H1 (cell line): ENCODE measurements around the gene CYTH1. TPM values are rescaled to one million over a fixed set of nuclear protein-coding genes. Genes with fewer than 3 reads are reported as not detected.

Experiments used
- CTCF ChIA-PET: fragments of 300-600 bp; sonication (Branson Sonifier 250); formaldehyde crosslinking; loops from one replicate; lab custom pipeline; 2021; ENCODE audit not compliant: partially characterized antibody; lab: Charles Lee
- POLR2A ChIA-PET: fragments of 300-600 bp; sonication (Branson Sonifier 250); formaldehyde crosslinking; loops from one replicate; lab custom pipeline; 2021; ENCODE audit warnings: inconsistent platforms; ENCODE audit not compliant: partially characterized antibody; lab: Charles Lee
- DNase-seq, 2 experiments: peaks; one replicate each; pipeline versions ENCODE4 v3.0.0 to v3.0.0-alpha.2; 2010 to 2022; ENCODE audit warnings: low spot score in 2 of 2, low read depth in 1 of 2, mixed read lengths in 1 of 2
- FAIRE-seq: peaks from 2 replicates; lab custom pipeline; 2011; peaks lifted over from hg19 to GRCh38; lab: Jason Lieb, UNC
- H2AFZ ChIP-seq: 2 replicates; pipeline ENCODE4 v1.8.1; 2012; ENCODE audit warnings: low read length, inconsistent platforms
- H2AK5ac ChIP-seq: 2 replicates; pipeline ENCODE4 v1.6.1; 2013; ENCODE audit warnings: low read depth, low read length
- H2BK120ac ChIP-seq: replicated peaks from 2 replicates; pipeline ENCODE3; 2013; ENCODE audit warnings: low read depth, low read length, inconsistent platforms
- H2BK12ac ChIP-seq: 2 replicates; pipeline ENCODE4 v1.6.1; 2013; ENCODE audit warnings: low read depth, low read length
- H2BK15ac ChIP-seq: 2 replicates; pipeline ENCODE4 v1.6.1; 2013; ENCODE audit warnings: low read length
- H2BK20ac ChIP-seq: 2 replicates; pipeline ENCODE4 v1.6.1; 2013; ENCODE audit warnings: low read length
- H2BK5ac ChIP-seq: 2 replicates; pipeline ENCODE4 v1.6.1; 2013; ENCODE audit warnings: low read depth, low read length
- H3K14ac ChIP-seq: 2 replicates; pipeline ENCODE4 v1.6.1; 2013; ENCODE audit warnings: inconsistent platforms; ENCODE audit not compliant: insufficient read length
- H3K18ac ChIP-seq: 2 replicates; pipeline ENCODE4 v1.6.1; 2013; ENCODE audit warnings: low read length; ENCODE audit errors: extremely low read depth
- H3K23ac ChIP-seq: 2 replicates; pipeline ENCODE4 v1.6.1; 2013; ENCODE audit warnings: inconsistent platforms; ENCODE audit not compliant: insufficient read length
- H3K23me2 ChIP-seq: 2 replicates; pipeline ENCODE4 v1.6.1; 2013; ENCODE audit warnings: low read depth, low read length
- H3K27ac ChIP-seq: 2 replicates; pipeline ENCODE4 v1.6.1; 2011; ENCODE audit warnings: low read depth, low read length, inconsistent platforms
- H3K27me3 ChIP-seq, 4 experiments: replicated peaks in 1 of 4; 1 replicate in 1 of 4; 2 replicates in 3 of 4; pipeline versions ENCODE4 v1.6.1 to v1.8.1; 2011 to 2013; ENCODE audit warnings: low read length in 3 of 4, mild to moderate bottlenecking in 3 of 4, inconsistent platforms in 2 of 4, mixed read lengths in 2 of 4, moderate library complexity in 1 of 4; ENCODE audit not compliant: control insufficient read depth in 3 of 4, insufficient read depth in 3 of 4; ENCODE audit errors: extremely low read depth in 1 of 4
- H3K36me3 ChIP-seq, 4 experiments: 2 replicates each; pipeline versions ENCODE4 v1.6.1 to v1.8.1; 2011 to 2013; ENCODE audit warnings: mild to moderate bottlenecking in 4 of 4, low read length in 3 of 4, moderate library complexity in 2 of 4, control low read depth in 1 of 4, inconsistent platforms in 1 of 4; ENCODE audit not compliant: insufficient read depth in 4 of 4, control insufficient read depth in 2 of 4
- H3K4ac ChIP-seq: replicated peaks from 2 replicates; pipeline ENCODE3; 2013; ENCODE audit warnings: low read length, low read depth, mixed read lengths, inconsistent platforms; ENCODE audit not compliant: insufficient read length
- H3K4me1 ChIP-seq, 4 experiments: replicated peaks in 1 of 4; 1 replicate in 1 of 4; 2 replicates in 3 of 4; pipeline versions ENCODE4 v1.6.1 to v1.8.1; 2011 to 2013; ENCODE audit warnings: low read length in 3 of 4, inconsistent platforms in 2 of 4, mixed read lengths in 1 of 4; ENCODE audit not compliant: insufficient read depth in 4 of 4, control insufficient read depth in 3 of 4
- H3K4me2 ChIP-seq, 2 experiments: 2 replicates each; pipeline versions ENCODE4 v1.6.1 to v1.8.1; 2011 to 2013; ENCODE audit warnings: low read depth in 2 of 2, low read length in 2 of 2, control low read depth in 1 of 2, inconsistent platforms in 1 of 2, mild to moderate bottlenecking in 1 of 2; ENCODE audit not compliant: insufficient read depth in 1 of 2
- H3K4me3 ChIP-seq, 4 experiments: fragments of 200-600, 300-600 bp in 1 of 4; sonication (generic), shearing (Covaris generic), sonication (Bioruptor Twin) in 1 of 4; 2 replicates each; pipeline versions ENCODE4 v1.5.1 to v1.8.1; 2011 to 2016; ENCODE audit warnings: low read length in 4 of 4, low read depth in 3 of 4, control low read depth in 2 of 4, inconsistent platforms in 2 of 4, mild to moderate bottlenecking in 2 of 4, mixed read lengths in 1 of 4, moderate library complexity in 1 of 4; ENCODE audit not compliant: insufficient read depth in 2 of 4; ENCODE audit errors: extremely low read depth in 1 of 4
- H3K56ac ChIP-seq: replicated peaks from 2 replicates; pipeline ENCODE3; 2013; ENCODE audit warnings: low read depth, mild to moderate bottlenecking, mixed read lengths, low read length, inconsistent platforms; ENCODE audit not compliant: insufficient read length
- H3K79me1 ChIP-seq: 2 replicates; pipeline ENCODE4 v1.6.1; 2013; ENCODE audit warnings: low read depth, low read length, control low read depth
- H3K79me2 ChIP-seq, 2 experiments: 2 replicates each; pipeline versions ENCODE4 v1.6.1 to v1.8.1; 2012 to 2013; ENCODE audit warnings: low read length in 2 of 2, mild to moderate bottlenecking in 2 of 2, inconsistent platforms in 1 of 2; ENCODE audit not compliant: insufficient read depth in 2 of 2, control insufficient read depth in 1 of 2
- H3K9ac ChIP-seq, 4 experiments: replicated peaks in 1 of 4; 1 replicate in 1 of 4; 2 replicates in 3 of 4; pipeline versions ENCODE4 v1.6.1 to v1.8.1; 2011 to 2013; ENCODE audit warnings: low read depth in 3 of 4, low read length in 3 of 4, control low read depth in 2 of 4, mild to moderate bottlenecking in 2 of 4, moderate library complexity in 2 of 4, inconsistent platforms in 1 of 4; ENCODE audit errors: extremely low read depth in 1 of 4
- H3K9me3 ChIP-seq, 2 experiments: 2 replicates each; pipeline versions ENCODE4 v1.6.1 to v1.8.1; 2012 to 2013; ENCODE audit warnings: mild to moderate bottlenecking in 2 of 2, moderate library complexity in 2 of 2, control low read depth in 1 of 2, inconsistent platforms in 1 of 2, low read depth in 1 of 2, low read length in 1 of 2, mixed read lengths in 1 of 2; ENCODE audit not compliant: insufficient read depth in 2 of 2
- H4K20me1 ChIP-seq, 2 experiments: replicated peaks in 1 of 2; 2 replicates each; pipeline versions ENCODE3 to v1.8.1; 2011 to 2013; ENCODE audit warnings: inconsistent platforms in 2 of 2, low read length in 2 of 2, mild to moderate bottlenecking in 1 of 2; ENCODE audit not compliant: insufficient read depth in 2 of 2, control insufficient read depth in 1 of 2
- H4K5ac ChIP-seq: 2 replicates; pipeline ENCODE4 v1.6.1; 2013; ENCODE audit warnings: low read length, low read depth, mixed read lengths, inconsistent platforms; ENCODE audit not compliant: insufficient read length
- H4K8ac ChIP-seq: 2 replicates; pipeline ENCODE4 v1.8.0; 2013; ENCODE audit warnings: mild to moderate bottlenecking, moderate library complexity, low read length, inconsistent platforms; ENCODE audit not compliant: insufficient read depth; ENCODE audit errors: extremely low read depth
- H4K91ac ChIP-seq: replicated peaks from 2 replicates; pipeline ENCODE3; 2013; ENCODE audit warnings: low read length, mixed read lengths, inconsistent platforms; ENCODE audit not compliant: insufficient read length
- E2F6 ChIP-seq: IDR thresholded peaks from 2 replicates; pipeline ENCODE4 v1.6.1; 2012; ENCODE audit warnings: inconsistent platforms
- GTF2F1 ChIP-seq: IDR thresholded peaks from 2 replicates; pipeline ENCODE4 v1.6.1; 2012; ENCODE audit warnings: low read depth, low read length, improper control_type of control experiment, borderline replicate concordance
- KDM1A ChIP-seq: fragments of 200-600, 300-600 bp; sonication (generic); IDR thresholded peaks from 2 replicates; pipeline ENCODE4 v1.7.1; 2016; ENCODE audit warnings: mild to moderate bottlenecking, low read length, borderline replicate concordance
- NRF1 ChIP-seq: IDR thresholded peaks from 2 replicates; pipeline ENCODE4 v1.6.1; 2011; ENCODE audit warnings: mild to moderate bottlenecking, low read depth, low read length, improper control_type of control experiment
- SAP30 ChIP-seq: fragments of 300-600 bp; sonication (generic); IDR thresholded peaks from 2 replicates; pipeline ENCODE4 v1.7.1; 2012; ENCODE audit warnings: low read length, moderate library complexity, mild to moderate bottlenecking, inconsistent platforms; ENCODE audit not compliant: insufficient read depth, insufficient replicate concordance
- SP2 ChIP-seq: IDR thresholded peaks from 2 replicates; pipeline ENCODE4 v1.6.1; 2012; ENCODE audit warnings: mild to moderate bottlenecking, low read length, inconsistent platforms
- TEAD4 ChIP-seq: IDR thresholded peaks from 2 replicates; pipeline ENCODE4 v1.6.1; 2012; ENCODE audit warnings: low read depth, low read length, inconsistent platforms, mixed read lengths
- ZNF274 ChIP-seq: IDR thresholded peaks from 2 replicates; pipeline ENCODE4 v1.7.0; 2012; ENCODE audit warnings: low read length, borderline replicate concordance; ENCODE audit errors: extremely low read depth
- WGBS, 2 experiments: shearing (Covaris generic) in 1 of 2; methylation state at CpG; one replicate each; pipeline versions ENCODE4 v1.1.6 to v1.1.7; 2013 to 2015; ENCODE audit warnings: low lambda C conversion rate in 2 of 2, mixed read lengths in 2 of 2, inconsistent platforms in 1 of 2, low coverage in 1 of 2, missing lambda C conversion rate in 1 of 2; ENCODE audit not compliant: insufficient replicate concordance in 2 of 2, insufficient coverage in 1 of 2, insufficient read length in 1 of 2; ENCODE audit errors: extremely low coverage in 1 of 2, missing lambda C conversion rate in 1 of 2; 5-methylcytosine and 5-hydroxymethylcytosine counted together
- polyA plus RNA-seq, 7 experiments: library from polyadenylated mRNA; depleted of rRNA in 3 of 7; stranded (reverse) in 5 of 7; unstranded in 2 of 7; fragments of >200 nt in 5 of 7; fragments of 200-250 nt in 2 of 7; gene quantifications; 1 replicate in 5 of 7; 2 replicates in 1 of 7; 4 replicates in 1 of 7; pipeline versions ENCODE4 v1.2.1 to v1.2.3, GENCODE V29; 2011 to 2013; ENCODE audit warnings: missing spikeins in 2 of 7, mixed read lengths in 2 of 7
- total RNA-seq: library from RNA; stranded (reverse); fragmentation: NEBNext Ultra II Directional; extraction: Animal tissue kit (Norgen Biotek cat#: 25700); gene quantifications from 2 replicates; pipeline ENCODE4 v1.2.1, GENCODE V29; 2021

The CYTH1 gene
- total and polyA plus RNA-seq, 2 of the 8 experiments (the other 6 are each of a cell fraction or from before 2014, with no cell fraction given) = 12.8 to 14.8 TPM

- DNase-seq (no peak), FAIRE-seq (no peak)
- ChIA-PET CTCF (interaction anchor here (0.6 to 1.7 kb wide), 2 partner anchors 37 to 91 kb away, joined by 3 read pairs; no protein-coding TSS in a partner anchor), POLR2A (no interaction called here)
- Histone ChIP-seq H4K5ac (no peak overlapping the region), H3K27ac (no peak overlapping the region), H2AK5ac (no peak overlapping the region), H3K4ac (no peak overlapping the region), H2BK15ac (no peak overlapping the region), H4K20me1 (peaks cover 0 to 2% of the 10 kb centered on the region in 2 experiments), H3K18ac (no peak overlapping the region), H2BK12ac (no peak overlapping the region), H3K14ac (no peak overlapping the region), H4K8ac (no peak overlapping the region), H3K9ac (no peak overlapping the region), H4K91ac (no peak overlapping the region), H3K23me2 (no peaks in the 10 kb centered on the region), H3K4me2 (no peak overlapping the region), H3K79me1 (peaks cover 3% of the 10 kb centered on the region; the same call in 1 of the 2 replicates), H3K79me2 (no peaks in the 10 kb centered on the region; a peak in 1 of 4 replicates), H3K4me3 (no peak overlapping the region), H2AFZ (no peak overlapping the region), H2BK5ac (no peak overlapping the region), H3K56ac (no peak overlapping the region), H3K9me3 (no peaks in the 10 kb centered on the region), H3K36me3 (no peaks in the 10 kb centered on the region), H2BK20ac (no peak overlapping the region), H3K27me3 (no peaks in the 10 kb centered on the region), H3K4me1 (peaks cover 0 to 3% (median 0%) of the 10 kb centered on the region in 4 experiments; a peak in 1 of 7 replicates), H2BK120ac (no peak overlapping the region), H3K23ac (no peak overlapping the region)
- 82% methylated on average over 12 of the region's 12 CpGs; no CpG with 5 or more reads in 1 of the 2 experiments for WGBS, 2 experiments
- no peak for TF ChIP-seq GTF2F1
- TF ChIP-seq KDM1A = no peak
- TF ChIP-seq E2F6 = no peak
- no peak for TF ChIP-seq SP2
- no peak for TF ChIP-seq SAP30
- TF ChIP-seq NRF1 = no peak
- TF ChIP-seq ZNF274 = no peak
- TF ChIP-seq TEAD4 = no peak
Observed at GRCh38 chr17:78774956-78775571, 7.0 kb downstream of the CYTH1 start.
